D721Med (cell line): ENCODE measurements around the gene CAVIN1.
A peak's percentile ranks its signal among the peaks of the same experiment; 100 is the strongest.

ENCODE experiments used
- DNase-seq: peaks from one replicate; pipeline ENCODE4 v3.0.0; 2011; ENCODE audit warnings: low spot score; ENCODE audit not compliant: insufficient read length
- FAIRE-seq: peaks from 2 replicates; lab custom pipeline; 2011; peaks lifted over from hg19 to GRCh38; lab: Jason Lieb, UNC
- CTCF ChIP-seq: IDR thresholded peaks from 2 replicates; pipeline ENCODE4 v1.5.1; 2012; ENCODE audit warnings: mild to moderate bottlenecking, control low read depth; ENCODE audit not compliant: insufficient read depth; ENCODE audit errors: missing control alignments

Gene CAVIN1

GRCh38 chr17:42438600-42439567, 15.8 kb upstream of the CAVIN1 start:
- DNase-seq: no peak
- TF ChIP-seq CTCF: peak; percentile 45
- FAIRE-seq: no peak

GRCh38 chr17:42436391-42436790, 13.3 kb upstream of the CAVIN1 start:
- FAIRE-seq (no peak), DNase-seq (no peak)
- TF ChIP-seq CTCF: no peak

GRCh38 chr17:42431758-42432161, 8.7 kb upstream of the CAVIN1 start:
- TF ChIP-seq CTCF: no peak
- FAIRE-seq (no peak), DNase-seq (no peak)

GRCh38 chr17:42429726-42430447, 6.8 kb upstream of the CAVIN1 start:
- no peak for TF ChIP-seq CTCF
- no peak for FAIRE-seq
- no peak for DNase-seq

- TF ChIP-seq CTCF: peak; percentile 74
- DNase-seq (no peak), FAIRE-seq (no peak)
These were observed 5.3 kb upstream of the CAVIN1 start for GRCh38 chr17:42428141-42428944.

- FAIRE-seq (no peak), DNase-seq (no peak)
- no peak for TF ChIP-seq CTCF
These were observed 2.0 kb upstream of the CAVIN1 start for GRCh38 chr17:42424991-42425610.
